Gastrocnemius medialis (tissue), 4 donors: ENCODE data around the gene AGBL1.

Experiments used
- CTCF ChIP-seq, 5 experiments: fragments of 450-650 bp in 3 of 5; fragments of 200-600 bp in 2 of 5; sonication (generic) in 2 of 5; IDR thresholded peaks in 4 of 5; conservative IDR thresholded peaks in 1 of 5; 1 replicate in 4 of 5; 2 replicates in 1 of 5; pipeline ENCODE4 v1.5.1; 2016 to 2019; ENCODE audit warnings: antibody characterized with exemption in 5 of 5, mild to moderate bottlenecking in 3 of 5, moderate library complexity in 3 of 5
- POLR2A ChIP-seq, 2 donors: fragments of 450-650 bp; IDR thresholded peaks; one replicate each; pipeline ENCODE4 v1.6.1; 2017; ENCODE audit warnings: antibody characterized with exemption in 2 of 2, mild to moderate bottlenecking in 2 of 2, moderate library complexity in 2 of 2

GRCh38 chr15:86875067-86875466 lies 795.4 kb downstream of the AGBL1 start:
- no peak for TF ChIP-seq CTCF (IDR thresholded peaks at IDR 0.05 in 4 of 5, conservative IDR thresholded peaks at IDR 0.05 in 1 of 5)
- TF ChIP-seq POLR2A (IDR thresholded peaks at IDR 0.05): no peak
